ENCODE measurements around the gene IGFL2.

DNA sequence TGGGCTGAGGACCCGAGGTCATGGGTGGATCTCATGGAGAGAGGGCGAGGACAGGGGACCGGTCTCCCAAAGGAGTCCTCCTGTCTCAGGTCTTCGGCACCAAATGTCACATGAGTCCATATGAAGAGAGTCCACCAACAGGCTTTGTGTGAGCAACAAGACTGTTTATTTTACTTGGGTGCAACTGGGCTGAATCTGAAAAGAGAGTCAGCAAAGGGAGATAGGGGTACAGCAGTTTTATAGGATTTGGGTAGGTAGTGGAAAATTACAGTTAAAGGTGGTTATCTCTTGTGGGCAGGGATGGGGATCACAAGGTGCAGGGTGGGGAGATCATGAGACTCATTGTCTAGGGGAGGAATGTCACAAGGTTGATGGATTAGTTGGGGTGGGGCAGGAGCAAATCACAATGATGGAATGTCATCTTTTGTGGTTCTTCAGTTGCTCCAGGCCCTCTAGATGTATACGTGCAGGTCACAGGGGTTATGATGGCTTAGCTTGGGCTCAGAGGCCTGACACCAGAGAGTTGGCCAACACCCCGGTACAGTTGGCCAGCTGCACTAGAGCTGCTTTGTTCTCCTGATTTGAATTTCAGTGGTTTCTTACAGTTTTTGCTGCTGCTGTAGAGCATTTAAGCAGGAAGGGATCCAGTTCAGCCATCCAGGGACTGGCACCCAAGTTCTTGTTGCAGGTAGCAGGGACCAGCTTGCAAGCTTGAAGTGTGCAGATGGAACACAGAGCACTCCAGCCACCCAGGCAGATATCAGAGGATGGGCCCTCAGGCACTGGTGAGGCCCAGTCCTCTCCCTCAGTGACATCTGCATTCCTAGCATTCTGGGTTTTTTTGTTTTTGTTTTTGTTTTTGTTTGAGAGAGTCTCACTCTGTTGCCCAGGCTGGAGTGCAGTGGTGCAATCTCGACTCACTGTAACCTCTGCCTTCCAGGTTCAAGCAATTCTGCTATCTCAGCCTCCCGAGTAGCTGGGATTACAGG is 55.1 kb downstream of the IGFL2 start:
- TF ChIP-seq CTCF (conservative IDR thresholded peaks at IDR 0.05; ENCODE audit: low read length) (no peak), EZH2phosphoT487 (IDR thresholded peaks at IDR 0.05; ENCODE audit: borderline replicate concordance) (no peak)
